ENCODE results near the gene RHOJ.

Gene RHOJ

DNA sequence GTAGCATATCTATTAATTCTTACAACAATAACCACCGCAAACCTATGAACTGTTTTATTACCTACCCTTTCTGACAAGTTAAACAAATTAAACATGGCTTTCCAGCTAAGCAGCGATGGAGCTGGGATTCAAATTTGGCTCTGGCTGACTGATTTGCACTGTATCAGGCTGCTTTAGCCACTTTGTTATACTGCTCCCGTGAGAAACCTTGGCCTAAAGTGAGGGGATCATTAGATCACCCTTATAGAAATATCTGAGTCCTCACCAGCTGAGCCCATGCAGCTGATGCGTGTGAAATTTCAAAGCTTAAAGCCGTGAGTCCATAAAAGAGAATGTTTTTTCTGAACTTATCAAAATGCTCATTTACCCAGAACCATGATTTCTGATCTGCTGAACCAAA lies 122.6 kb downstream of the RHOJ start:
- Histone ChIP-seq H3K27me3 (replicated peaks; ENCODE audit: control insufficient read depth, insufficient read depth, low read length) (no peaks in the 10 kb centered on the region; the same call in 1 of the 2 replicates), H3K4me3 (replicated peaks; ENCODE audit: low read depth, low read length) (no peak overlapping the region), H3K36me3 (ENCODE audit: control insufficient read depth, insufficient read depth, low read length) (no peaks in the 10 kb centered on the region)
- TF ChIP-seq, protein P1, sequence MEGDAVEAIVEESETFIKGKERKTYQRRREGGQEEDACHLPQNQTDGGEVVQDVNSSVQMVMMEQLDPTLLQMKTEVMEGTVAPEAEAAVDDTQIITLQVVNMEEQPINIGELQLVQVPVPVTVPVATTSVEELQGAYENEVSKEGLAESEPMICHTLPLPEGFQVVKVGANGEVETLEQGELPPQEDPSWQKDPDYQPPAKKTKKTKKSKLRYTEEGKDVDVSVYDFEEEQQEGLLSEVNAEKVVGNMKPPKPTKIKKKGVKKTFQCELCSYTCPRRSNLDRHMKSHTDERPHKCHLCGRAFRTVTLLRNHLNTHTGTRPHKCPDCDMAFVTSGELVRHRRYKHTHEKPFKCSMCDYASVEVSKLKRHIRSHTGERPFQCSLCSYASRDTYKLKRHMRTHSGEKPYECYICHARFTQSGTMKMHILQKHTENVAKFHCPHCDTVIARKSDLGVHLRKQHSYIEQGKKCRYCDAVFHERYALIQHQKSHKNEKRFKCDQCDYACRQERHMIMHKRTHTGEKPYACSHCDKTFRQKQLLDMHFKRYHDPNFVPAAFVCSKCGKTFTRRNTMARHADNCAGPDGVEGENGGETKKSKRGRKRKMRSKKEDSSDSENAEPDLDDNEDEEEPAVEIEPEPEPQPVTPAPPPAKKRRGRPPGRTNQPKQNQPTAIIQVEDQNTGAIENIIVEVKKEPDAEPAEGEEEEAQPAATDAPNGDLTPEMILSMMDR (IDR thresholded peaks at IDR 0.05; ENCODE audit: insufficient read depth, low read length, poor library complexity, severe bottlenecking) = no peak
- no peak for DNase-seq (ENCODE audit: extremely low read depth, insufficient read length)

DNA sequence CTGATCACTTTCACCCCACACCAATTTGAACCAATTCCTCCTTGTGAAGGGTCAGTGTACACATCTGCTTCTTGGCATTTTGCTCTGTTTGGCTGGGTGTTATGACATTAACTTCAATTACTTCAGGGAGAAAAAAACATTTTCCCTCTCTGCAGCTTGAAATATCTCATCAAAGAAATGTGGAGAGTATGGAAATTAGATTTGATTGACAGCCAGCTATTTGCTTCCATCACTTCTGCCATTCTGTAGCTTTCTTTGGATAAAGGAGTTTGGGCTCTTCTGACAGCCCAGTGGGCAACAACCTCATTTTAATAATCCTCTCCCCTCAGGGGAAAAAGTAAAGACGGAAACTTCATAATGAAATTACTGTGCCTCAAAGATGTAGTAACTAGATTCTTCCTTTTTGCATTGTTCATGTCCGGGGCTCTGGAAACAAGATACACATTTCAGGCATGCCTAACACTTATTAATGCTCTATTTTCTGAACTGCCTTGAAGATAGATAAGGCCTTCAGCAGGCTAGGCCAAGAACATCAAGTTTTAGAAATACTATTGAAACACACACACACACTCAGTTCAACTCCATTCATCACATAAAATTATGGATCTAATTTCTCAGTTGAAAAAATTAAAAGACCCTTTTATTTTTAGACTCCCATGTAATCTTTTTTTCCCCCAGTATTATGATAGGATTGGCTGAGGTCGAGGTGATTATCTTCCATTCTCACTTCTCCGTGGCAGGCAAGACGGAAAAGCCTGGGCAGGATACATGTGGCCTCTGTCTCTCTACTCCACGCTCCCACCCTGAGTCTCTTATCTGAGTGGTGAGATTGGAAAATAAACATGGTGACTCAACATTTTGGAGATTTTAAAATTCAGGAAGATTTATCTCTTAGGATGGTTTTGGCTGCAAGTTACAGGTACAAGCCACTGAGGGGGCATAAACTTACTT lies 124.8 kb downstream of the RHOJ start:
- TF ChIP-seq, protein P1 (IDR thresholded peaks at IDR 0.05; ENCODE audit: insufficient read depth, low read length, poor library complexity, severe bottlenecking) = no peak
- no peaks in the 10 kb centered on the region; the same call in 1 of the 2 replicates for H3K27me3 ChIP-seq (replicated peaks; ENCODE audit: control insufficient read depth, insufficient read depth, low read length)
- DNase-seq (ENCODE audit: extremely low read depth, insufficient read length) = no peak
- H3K36me3 ChIP-seq (ENCODE audit: control insufficient read depth, insufficient read depth, low read length) = no peaks in the 10 kb centered on the region
- H3K4me3 ChIP-seq (replicated peaks; ENCODE audit: low read depth, low read length) = no peak overlapping the region

DNA sequence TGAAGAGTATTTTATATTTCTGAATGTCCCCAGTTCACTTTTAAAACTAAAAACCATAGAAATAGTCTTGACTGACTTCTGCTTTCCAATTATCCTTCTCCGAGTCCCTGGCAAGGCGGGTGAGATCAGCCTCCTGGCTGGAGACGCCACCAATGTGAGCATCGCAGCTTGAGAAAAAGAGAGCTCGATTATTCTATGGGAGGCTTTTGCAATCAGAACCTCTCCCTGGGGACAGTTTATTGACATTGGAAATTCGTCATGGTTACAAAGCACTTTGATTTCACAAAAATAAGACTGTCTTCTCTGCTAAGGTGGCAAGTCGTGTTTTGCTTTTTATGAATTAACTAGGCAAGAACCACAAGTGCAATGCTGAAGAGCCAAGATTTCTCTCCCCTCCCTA lies 138.1 kb downstream of the RHOJ start:
- no peak for DNase-seq (ENCODE audit: extremely low read depth, insufficient read length)
- TF ChIP-seq, protein P1 (IDR thresholded peaks at IDR 0.05; ENCODE audit: insufficient read depth, low read length, poor library complexity, severe bottlenecking) = no peak
- H3K36me3 ChIP-seq (ENCODE audit: control insufficient read depth, insufficient read depth, low read length) = no peaks in the 10 kb centered on the region
- no peaks in the 10 kb centered on the region; the same call in 1 of the 2 replicates for H3K27me3 ChIP-seq (replicated peaks; ENCODE audit: control insufficient read depth, insufficient read depth, low read length)
- no peak overlapping the region for H3K4me3 ChIP-seq (replicated peaks; ENCODE audit: low read depth, low read length)

Measured in GM06990 (cell line).